NOMO-1 (cell line): Measurements from ENCODE around the gene AUTS2.

Experiments
- DNase-seq, 2 experiments: peaks; one replicate each; lab custom pipeline; 2025; ENCODE audit not compliant: unreplicated experiment in 2 of 2; lab: John Stamatoyannopoulos, UW

Gene AUTS2

DNA sequence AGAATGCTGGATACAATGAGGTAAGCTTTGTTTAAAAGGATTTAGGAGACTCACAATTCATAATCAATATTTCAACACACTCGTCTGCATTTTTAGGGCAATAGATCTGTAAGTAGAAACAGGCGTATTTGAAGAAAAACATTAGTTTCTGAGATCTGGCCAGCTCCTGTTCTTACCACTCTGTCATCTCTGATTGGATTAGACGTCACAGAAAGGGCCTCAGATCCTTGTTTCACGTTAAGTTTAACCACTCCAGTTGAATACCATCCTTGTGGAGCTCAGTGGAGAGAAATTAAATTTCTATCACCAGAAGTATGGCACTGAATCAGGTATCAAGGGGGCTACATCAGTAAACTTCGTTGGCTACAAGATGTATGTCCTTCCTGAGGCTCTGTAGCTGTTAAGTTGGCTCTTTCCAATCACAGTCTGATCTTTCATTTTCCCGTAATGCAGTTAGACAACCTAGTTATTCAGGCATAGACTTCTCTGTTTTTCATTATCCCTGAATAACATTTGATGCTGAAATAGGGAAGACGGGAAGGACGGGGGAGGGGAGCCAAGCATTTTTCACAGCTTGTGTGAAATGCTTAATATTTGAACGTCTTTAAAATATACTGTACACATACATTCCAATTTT is 874.4 kb downstream of the AUTS2 start:
- no peak for DNase-seq

DNA sequence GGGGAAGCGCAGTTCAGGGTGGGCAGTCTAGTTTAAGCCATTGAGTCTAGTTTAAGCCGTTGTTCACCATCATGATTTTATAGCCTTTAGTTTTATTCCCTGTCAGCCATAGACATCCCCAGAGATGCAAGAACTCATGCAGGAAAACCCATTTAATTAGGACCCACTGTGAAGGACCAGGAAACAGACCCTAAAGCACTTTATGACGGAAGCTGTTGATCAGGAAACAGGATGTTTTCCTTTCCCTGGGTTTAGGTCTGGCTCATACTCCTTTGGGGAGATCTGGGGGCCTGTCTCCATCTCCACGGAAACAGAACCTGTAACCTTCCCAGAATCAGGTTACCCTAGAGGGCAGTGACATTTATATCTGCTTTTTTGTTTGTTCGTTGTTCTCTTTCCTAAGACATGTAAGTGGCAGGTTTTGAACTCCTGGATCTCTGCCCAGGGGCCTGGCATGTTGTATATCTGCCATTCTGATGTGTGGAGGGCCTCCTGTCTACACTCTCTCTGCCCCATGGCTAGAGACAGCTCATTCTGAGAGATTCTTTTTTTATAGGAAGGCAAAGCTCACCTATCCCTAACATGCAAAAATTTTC is 876.5 kb downstream of the AUTS2 start:
- no peak for DNase-seq

DNA sequence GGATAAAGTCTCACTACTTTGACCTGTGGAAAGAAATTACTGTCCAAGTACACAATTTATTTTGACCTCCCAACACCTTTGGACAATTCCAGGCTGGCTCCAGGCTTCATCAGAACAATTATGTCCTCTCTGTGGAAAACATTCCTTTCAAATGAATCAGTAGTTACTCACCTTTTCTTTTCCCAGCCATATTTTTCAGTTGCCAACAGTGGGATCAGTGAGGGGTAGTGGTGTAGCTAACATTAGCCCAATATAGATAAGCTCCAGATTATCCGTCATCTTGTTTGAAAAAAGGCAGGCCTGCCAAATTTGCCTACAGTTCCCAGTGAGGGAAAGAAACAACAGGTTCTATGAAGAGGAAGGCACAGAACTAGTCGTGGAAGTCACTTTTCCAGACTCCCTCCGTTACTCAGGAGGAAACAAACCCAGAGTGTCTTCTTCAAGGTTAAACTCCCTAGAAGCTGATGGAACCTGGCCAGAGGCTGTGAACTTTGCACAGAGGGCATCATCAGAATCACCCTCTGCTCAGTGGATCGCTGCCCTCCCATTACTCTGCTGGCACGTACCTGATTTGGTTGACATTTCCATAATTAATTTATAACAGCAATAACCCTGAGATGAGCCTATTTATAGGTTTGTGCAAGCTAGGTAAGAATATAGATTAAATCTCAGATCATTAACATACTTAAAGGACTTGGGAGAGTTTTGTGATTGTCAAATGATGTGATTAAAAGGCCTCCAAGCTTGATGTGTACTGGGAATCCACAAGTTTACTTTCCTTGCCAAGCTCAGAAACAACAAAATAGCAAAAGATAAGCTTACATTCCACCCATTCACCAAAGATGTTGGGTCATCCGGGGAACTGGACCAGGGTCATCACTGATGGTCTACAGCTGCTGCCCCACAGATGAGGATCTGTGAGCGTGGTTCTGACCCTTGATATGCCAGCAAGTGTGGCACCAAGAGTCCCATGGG is 879.0 kb downstream of the AUTS2 start:
- no peak for DNase-seq

DNA sequence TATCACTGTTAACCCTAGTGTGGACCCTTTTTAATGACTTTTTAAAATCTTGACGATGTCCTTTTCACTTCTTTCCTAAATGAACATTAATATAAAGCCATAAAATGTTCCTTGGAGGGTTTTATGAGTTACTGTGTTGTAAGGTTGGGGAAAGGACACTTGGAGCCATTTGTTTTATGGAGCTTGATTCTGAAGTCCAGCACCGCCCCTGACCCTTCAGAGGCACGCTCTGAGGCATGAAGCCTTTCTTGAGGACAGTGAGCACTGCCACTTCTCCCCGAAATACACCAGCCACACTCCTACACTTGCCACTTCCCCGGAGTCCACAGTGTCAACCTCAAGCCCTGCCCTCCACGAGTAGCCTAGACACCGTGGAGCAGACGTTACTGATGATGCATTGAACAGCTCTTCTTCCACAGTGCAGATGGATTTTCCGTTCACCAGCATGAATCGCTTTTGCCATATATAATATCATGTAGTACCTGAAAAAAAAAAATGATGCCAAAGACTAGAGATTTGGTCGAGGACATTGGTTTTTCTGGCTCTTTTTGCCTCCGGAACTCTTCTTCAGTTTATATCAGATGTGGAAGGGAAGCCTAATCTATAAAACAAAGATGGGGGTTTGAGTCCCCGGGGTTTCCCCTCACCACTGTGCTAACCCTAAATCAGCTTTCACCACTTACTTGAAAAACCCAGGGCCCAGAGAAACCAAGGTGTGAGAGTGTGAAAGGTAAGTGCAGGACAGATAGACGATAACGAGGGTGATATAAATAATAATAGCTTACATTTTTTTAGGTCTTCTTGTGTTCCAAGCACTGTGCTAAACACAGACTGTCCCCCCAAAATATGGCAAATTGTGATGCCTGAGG is 881.1 kb downstream of the AUTS2 start:
- no peak for DNase-seq

DNA sequence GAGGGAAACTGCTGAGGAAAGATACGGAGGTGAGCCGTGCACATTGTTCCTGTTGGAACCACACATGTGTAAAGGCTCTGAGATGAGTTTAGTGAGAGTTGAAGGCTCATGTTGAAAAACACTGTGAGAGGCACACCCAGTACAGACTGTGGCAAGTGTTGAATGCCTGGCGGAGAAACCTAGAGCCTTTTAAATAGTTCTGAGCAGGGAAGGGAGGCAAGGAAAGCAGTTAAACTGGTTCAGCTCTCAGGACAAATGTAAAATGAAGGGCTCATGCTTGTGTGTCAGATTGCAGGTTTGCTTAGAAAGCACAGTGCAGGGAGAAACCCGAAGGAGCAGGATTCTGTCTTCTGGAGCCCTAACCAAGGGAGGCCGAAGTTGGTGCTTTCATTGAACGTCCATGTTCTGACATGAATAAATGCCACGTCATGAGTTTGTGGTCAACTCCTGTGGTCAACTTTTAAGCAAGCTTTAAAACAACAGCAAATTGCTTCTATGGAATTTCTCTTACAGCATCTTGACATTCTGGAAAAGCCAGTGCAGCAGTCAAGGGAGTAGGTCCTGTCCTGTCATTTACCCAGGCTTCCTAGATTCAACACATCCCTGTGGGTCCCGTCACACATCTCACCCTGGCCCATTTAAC is 882.8 kb downstream of the AUTS2 start:
- DNase-seq, result no peak

DNA sequence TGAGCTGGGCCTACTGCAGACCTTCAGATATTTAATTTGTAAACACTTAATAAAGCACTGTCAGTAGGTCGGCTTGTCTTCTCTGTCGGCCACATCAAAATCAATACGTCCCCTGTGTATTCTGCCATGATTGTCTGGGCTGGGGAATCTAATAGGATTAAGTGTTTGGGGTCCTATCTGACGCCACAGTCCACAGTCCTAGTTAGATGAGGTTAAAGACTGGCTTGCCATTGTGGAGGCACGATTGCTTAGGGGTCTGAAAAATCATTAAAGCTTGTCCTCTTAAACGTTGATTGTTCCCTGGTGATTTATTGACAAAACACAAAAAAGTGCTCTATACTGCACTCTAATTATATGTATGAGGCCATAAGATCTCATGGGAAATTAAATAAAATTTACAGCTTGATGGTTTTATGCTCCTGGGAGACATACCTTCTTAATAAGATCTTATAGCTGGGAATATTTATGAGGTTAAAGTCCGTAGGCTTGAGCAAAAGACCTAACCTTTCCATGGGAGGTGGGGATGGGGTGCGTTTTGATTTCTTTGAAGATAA is 883.4 kb downstream of the AUTS2 start:
- no peak for DNase-seq

DNA sequence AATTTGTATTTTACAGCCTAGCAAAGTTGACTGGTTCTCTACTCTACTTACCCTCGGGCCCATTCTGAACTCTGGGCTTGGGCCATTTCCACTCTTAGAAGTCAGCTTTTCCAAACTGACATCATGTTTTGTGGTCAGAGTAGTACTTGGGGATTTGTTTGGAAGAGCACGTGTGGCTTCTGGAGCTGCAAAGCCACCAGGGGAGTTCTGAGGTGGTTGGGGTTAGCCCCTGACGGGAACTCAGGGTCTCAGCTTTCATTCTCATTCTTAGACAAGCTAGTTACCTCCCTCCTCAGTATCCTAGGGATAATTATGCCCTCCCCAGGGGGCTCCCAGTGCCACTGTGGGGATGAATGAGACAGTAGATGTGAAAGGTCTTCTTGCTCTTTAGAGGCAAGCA is 886.0 kb downstream of the AUTS2 start:
- DNase-seq, result no peak

DNA sequence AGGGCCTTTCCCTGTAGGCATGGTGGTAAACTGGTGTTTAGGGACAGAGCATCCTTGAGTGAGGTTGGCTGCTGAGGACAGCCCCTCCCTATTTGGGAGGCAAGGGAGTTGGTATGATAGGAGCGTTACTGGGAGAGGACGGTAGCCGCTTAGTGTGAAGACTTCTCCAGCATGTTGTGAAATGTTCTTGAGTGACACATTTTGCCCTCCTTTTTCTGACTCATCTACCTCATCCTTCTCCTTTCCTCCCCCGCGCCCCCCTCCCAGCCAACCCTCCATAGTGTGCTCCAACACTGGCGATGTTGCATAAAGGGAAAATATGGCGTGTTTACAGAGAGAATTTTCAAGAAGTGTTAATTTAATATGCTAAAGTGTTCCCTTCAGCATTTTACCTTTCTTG is 888.7 kb downstream of the AUTS2 start:
- no peak for DNase-seq

DNA sequence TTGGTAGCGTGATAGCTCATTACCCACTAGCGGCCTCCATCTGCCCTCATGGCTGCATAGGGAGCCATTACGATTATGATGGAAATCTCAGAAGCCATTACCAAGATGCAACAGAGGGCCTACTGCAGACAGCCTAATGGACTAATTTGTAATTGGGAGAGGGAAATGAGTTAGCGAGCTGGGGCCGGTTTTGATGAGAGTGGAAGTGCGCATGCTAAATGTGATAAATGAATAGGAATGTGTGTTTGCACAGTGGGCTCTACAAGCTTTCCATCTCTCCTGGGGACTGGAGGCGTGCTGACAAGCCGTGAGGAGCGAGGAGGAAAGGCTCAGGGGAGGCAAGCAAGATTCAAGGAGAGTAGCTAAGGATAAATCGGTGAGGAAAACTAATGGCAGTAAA is 889.2 kb downstream of the AUTS2 start:
- DNase-seq, result no peak

DNA sequence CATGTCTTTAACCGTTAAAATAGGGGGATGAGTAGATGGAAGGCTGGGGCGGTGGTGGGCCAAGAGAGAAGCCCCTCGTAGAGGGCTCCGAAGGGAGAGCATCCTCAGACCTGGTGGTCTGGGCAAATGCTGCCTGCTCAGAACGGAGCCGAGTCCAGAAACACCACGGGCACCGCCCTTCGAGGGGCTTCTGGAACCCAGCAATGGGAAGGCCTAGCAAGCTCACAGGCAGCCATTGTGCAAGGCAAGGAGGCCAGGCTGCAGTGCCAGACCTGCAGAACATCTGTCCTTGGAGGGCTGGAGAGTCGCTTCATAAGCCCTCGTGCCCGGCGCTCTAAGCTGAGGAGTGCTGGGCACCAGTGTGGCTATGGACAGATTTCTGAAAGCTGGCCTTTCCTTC is 889.6 kb downstream of the AUTS2 start:
- DNase-seq, result no peak

DNA sequence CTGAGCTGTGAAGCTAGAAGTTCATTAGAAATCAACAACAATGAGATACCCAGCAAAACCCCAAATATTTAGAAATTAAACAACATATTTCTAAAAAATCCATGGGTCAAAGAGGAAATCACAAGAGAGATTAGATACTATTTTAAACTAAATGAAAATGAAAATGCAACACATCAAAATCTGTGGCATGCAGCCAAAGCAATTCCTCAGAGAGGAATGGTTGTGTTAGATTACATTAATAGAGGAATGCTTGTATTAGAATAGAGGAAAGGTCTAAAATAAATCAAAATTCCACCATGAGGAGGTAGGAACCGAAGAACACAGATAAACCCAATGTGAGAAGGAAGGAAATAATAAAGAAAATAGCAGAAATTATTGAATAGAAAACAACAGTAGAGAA is 891.5 kb downstream of the AUTS2 start:
- no peak for DNase-seq

DNA sequence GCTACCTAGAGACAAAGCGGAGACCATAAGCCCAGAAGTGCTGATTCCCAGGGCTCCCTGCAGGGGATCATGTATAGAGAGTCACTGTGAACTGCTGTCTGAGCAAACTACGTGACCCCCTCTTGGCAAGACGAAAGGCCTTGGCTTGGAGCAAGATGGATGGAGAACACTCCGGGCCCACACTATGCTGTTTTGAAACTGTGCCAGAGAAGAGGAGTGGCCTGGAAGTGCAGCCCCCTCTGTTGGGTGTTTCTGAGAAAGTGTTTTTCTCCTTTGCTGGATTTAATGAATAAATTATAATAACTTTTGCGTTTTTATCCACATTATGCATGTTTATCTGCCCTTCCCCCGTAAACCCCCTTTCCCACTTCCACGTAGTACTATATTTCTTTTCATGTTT is 894.4 kb downstream of the AUTS2 start:
- DNase-seq, result no peak

DNA sequence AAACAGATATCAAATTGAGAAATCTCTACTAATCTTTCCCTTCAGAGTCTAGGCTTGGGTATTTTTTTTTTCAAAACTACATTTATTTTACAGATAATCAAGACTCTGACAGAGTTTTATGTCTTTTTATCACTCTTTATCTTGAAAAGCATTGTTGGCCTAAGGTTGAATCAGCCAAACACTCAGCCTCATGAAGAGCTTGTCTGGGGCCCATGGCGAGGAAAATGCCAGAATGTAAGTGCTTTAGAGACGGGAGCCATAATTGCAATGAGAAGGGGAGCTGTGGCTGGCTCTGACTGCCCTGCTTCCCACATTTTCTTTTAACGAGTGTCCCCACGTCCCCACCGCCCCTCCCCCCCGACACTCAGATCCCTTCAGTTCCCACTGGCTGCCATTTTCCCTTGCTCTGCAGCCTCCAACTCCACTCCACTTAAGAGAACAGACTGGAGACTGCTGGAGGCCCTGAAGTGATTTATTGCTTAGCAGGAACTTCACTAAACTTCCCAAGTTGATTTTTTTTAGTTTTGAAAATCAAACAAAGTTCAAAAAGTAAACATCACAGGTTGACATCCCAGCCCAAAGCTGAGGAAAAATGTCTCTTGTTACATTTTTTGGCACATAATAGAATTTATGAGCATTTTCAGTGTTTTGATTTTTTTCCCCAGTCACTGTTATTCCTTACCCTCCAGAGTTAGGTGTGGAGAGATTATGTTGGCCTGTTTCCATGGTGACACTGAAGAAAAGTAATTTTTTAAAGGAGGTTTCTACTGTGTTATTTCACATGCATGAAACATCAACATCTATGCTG is 896.2 kb downstream of the AUTS2 start:
- no peak for DNase-seq

DNA sequence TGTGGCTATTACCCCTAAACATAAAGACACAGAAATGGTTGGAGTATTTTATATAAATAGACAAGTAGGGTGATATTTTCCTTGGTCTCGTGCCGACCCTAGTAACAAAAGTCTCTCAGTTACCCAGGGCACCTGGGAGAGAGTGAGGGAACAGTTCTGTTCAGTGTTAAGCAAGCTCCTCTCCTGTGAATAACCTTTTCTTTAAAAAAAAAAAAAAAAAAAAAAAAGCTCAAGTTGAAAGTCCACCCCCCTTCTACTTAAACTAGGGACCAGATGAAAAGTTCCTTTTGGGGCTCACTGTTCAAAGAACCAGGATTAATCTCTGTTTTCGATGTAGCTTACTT is 896.7 kb downstream of the AUTS2 start:
- DNase-seq, result no peak

DNA sequence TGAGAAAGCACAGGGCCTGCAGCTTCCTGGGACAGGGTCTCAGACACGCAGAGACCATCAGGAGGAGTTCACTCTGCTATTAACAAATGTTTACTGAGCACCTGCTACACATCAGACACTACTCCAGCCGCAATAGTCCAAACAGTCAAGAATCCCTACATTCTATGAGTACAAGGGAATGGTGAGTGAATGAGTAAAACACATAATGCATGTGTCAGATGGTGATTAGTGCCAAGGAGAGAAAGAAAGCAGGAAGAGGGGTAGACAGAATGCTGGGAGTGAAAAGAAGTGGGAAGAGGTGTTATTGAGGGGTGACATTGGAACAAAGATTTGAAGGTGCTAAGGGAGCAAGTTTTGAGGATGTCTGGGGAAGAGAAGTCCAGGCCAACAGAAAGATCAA is 899.5 kb downstream of the AUTS2 start:
- no peak for DNase-seq

DNA sequence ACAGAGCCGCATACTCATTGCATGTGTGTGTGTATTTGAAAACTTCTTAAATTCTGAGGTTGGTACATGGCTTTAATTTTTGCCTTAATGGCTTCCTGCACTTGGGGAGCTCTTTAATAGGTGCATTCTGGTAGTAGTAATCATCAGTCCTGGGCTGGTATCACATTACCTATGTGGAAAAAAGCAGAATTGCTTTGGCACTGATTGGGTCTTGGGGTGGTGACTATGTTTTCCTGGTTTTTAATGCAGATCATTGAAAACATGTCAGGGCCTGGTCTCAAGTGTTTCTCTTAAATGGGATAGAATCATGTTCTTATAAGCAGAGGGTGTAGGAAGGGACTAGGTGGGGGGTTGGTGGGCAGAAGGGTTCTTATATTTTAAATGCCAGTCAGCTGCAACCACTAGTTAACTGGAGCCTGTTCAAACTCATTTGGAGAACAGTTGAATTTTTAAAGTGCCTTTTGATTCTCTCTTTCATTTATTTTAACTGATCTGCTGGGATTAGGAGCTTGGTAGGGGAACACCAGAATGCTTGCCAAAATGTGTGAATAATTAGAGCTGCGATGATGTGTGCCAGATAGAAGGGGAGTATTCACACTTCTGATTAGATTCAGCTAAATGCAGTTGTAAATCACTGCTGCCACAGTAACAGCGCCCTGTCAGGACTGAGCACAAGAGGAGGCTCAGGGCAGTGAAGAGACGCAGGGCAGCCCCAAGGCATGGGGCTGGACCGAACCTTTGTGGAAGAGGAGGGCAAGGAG is 900.1 kb downstream of the AUTS2 start:
- DNase-seq, result no peak

DNA sequence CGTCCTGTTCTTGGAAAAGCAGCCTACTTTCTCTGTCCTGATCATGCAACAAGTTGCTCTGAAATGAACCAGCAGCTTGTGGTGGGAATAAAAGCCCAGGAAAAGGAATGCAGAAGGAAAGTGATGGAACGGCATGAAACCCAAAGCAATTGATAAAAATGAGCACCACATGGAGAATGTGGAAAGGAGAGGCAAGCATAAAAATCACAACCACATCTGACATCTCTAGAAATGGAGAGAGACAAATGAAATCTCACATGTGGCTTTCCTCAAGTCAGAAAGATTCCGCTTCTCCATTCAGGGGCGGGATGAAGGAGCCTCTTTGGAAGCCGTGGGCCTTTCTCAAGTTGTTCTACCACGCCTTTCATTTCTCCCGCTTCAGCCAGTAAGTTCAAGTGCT is 902.0 kb downstream of the AUTS2 start:
- no peak for DNase-seq

DNA sequence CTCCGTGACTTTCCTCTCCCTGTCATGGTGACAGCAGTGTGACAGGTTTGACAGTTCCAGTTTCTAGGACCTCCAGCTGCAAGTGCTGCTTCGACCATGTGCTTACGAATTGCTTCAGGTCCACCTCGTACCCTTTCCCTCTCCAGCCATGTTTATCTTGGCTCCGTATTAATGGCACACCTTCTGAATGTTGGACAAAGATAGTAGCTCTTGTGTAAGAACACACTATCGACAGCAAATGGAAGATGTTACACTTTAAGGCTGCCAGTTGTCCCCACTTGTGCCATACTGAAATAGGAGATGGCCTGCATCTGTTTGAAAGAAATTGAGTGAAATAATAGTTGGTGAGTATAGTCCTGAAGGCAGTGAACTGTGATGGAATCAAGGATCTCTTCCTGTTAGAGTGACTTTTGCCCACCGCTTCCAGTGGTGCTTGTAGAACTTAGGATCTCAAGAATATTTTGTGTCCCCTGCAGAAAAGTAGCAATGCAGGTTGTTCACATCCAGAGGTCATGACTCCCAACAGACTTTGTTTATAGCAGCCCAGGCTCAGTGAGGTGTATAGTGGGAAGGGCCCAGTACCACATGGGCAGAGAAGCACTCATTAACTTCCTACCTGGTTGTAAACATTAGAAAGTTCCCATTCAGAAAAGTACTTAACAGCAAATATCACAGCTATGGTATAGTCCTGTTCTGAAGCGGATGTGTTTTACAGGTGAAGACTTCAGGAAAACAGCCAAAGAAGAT is 904.0 kb downstream of the AUTS2 start:
- no peak for DNase-seq
